GM10266 (cell line): ENCODE measurements around the gene CASP1.
"Not testable (repeated sequence)": the region's sequence is repeated elsewhere in the genome, so short reads cannot be mapped to it uniquely, and the experiment has no call there.

Experiments
- DNase-seq: peaks from one replicate; pipeline ENCODE4 v3.0.0; 2012; ENCODE audit errors: extremely low spot score
- CTCF ChIP-seq: IDR thresholded peaks from 2 replicates; pipeline ENCODE4 v1.5.1; 2012; ENCODE audit warnings: mild to moderate bottlenecking, low read depth; ENCODE audit not compliant: control insufficient read depth, insufficient read depth; ENCODE audit errors: missing control alignments

CASP1 gene

GRCh38 chr11:105071089-105071732 lies 36.3 kb upstream of the CASP1 start:
- DNase-seq, result no peak
- TF ChIP-seq CTCF, result no peak

DNA sequence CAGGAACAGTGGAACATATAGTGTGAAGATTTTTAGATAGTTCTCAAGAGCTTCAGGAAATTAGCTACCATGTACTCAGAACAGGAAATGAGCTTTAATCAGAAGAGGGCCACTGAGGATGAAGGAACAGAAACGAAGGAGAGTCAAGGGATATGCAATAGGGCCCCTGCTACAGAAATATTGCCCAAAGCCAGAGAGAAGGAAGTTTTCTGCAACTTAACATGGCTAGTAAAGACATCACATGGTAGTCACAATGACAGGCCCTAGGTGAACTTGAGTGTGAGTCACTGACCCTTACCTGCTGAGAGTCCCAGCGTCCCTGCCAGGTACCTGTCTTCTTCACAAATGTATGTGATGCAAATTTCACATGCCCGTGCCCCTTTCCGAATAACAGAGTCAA lies 35.4 kb upstream of the CASP1 start:
- TF ChIP-seq CTCF, result no peak
- no peak for DNase-seq

DNA sequence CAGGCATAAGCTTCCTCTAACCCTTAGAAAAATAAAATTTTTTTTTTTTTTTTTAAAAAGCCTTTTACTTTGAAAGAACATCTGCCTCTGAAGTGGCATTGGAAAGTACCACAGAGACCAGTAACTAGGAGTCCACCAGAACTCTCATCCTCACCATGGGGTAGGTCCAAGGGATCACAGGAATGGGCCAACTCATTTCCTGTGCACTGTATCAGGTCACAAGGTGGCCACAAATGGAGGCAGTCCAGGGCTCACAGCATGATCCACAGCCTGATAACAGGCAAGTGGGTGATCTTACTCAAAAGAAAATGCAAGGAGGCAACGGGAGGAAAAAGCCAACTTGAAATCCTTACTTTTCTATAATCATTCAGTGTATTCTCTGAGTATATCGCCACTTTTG lies 34.8 kb upstream of the CASP1 start:
- not testable (repeated sequence) for DNase-seq

- DNase-seq, result not testable (repeated sequence)
Measured at GRCh38 chr11:105063245-105063941, 28.4 kb upstream of the CASP1 start.

GRCh38 chr11:105057432-105057831 lies 22.5 kb upstream of the CASP1 start:
- no peak for TF ChIP-seq CTCF
- no peak for DNase-seq

GRCh38 chr11:105056446-105056845 lies 21.5 kb upstream of the CASP1 start:
- no peak for DNase-seq
- TF ChIP-seq CTCF, result no peak

- no peak for DNase-seq
Measured at GRCh38 chr11:105054723-105055493, 20.0 kb upstream of the CASP1 start.

More at GRCh38 chr11:105054723-105055493, 20.0 kb upstream of the CASP1 start:
- no peak for TF ChIP-seq CTCF
